Panc1 (cell line): ENCODE measurements around the gene PIGL. TPM values are rescaled to one million over a fixed set of nuclear protein-coding genes. Genes with fewer than 3 reads are reported as not detected.
"Not testable (repeated sequence)": the region's sequence is repeated elsewhere in the genome, so short reads cannot be mapped to it uniquely, and the experiment has no call there.

Experiments used
- ATAC-seq: fragments of 200-7000 bp; cut with Tn5 transposase; 2 replicates; pipeline ENCODE4 v1.9.1; 2020; ENCODE audit warnings: mild to moderate bottlenecking, moderate library complexity
- BruUV-seq: library from RNA; stranded (reverse); fragments of 400-500 nt; replicated peaks from 2 replicates; lab custom pipeline; 2021; lab: Mats Ljungman, UMichigan
- CTCF ChIA-PET: fragments of 300-600 bp; sonication (Branson Sonifier 250); formaldehyde crosslinking; loops from one replicate; lab custom pipeline; 2022; ENCODE audit warnings: antibody characterized with exemption; lab: Charles Lee
- POLR2A ChIA-PET: fragments of 300-600 bp; sonication (Branson Sonifier 250); formaldehyde crosslinking; loops from one replicate; lab custom pipeline; 2022; ENCODE audit warnings: antibody characterized with exemption; lab: Charles Lee
- DNase-seq: peaks from one replicate; pipeline ENCODE4 v3.0.0-alpha.2; 2010; ENCODE audit warnings: low read depth, low spot score
- H3K27ac ChIP-seq: 2 replicates; pipeline ENCODE4 v1.5.1; 2011; ENCODE audit warnings: mild to moderate bottlenecking, low read length, inconsistent platforms
- H3K27me3 ChIP-seq: fragments of 200-500 bp; sonication (Bioruptor generic); 2 replicates; pipeline ENCODE4 v1.6.0; 2014; ENCODE audit warnings: low read length, inconsistent platforms; ENCODE audit not compliant: control insufficient read depth, insufficient read depth
- H3K36me3 ChIP-seq: fragments of 200-500 bp; sonication (Bioruptor generic); 2 replicates; pipeline ENCODE4 v1.5.1; 2014; ENCODE audit warnings: inconsistent platforms, mild to moderate bottlenecking, low read length, moderate library complexity; ENCODE audit not compliant: control insufficient read depth, insufficient read depth
- H3K4me1 ChIP-seq: 2 replicates; pipeline ENCODE4 v1.5.1; 2011; ENCODE audit warnings: inconsistent platforms, mild to moderate bottlenecking, low read length, moderate library complexity; ENCODE audit not compliant: control insufficient read depth, insufficient read depth
- H3K4me3 ChIP-seq, 2 experiments: 2 replicates each; pipeline ENCODE4 v1.5.1; 2011 to 2012; ENCODE audit warnings: low read depth in 2 of 2, low read length in 2 of 2, mild to moderate bottlenecking in 2 of 2, inconsistent platforms in 1 of 2, moderate library complexity in 1 of 2
- H3K9me3 ChIP-seq: fragments of 200-500 bp; sonication (Bioruptor generic); 2 replicates; pipeline ENCODE4 v1.5.1; 2014; ENCODE audit warnings: low read depth, mild to moderate bottlenecking, inconsistent platforms, low read length, moderate library complexity; ENCODE audit not compliant: control insufficient read depth, insufficient read depth
- POLR2AphosphoS5 ChIP-seq: IDR thresholded peaks from 2 replicates; pipeline ENCODE4 v1.6.1; 2012; ENCODE audit warnings: mild to moderate bottlenecking, low read depth, low read length, moderate library complexity
- SIN3A ChIP-seq: IDR thresholded peaks from 2 replicates; pipeline ENCODE4 v1.6.1; 2012; ENCODE audit warnings: low read depth, mild to moderate bottlenecking, low read length, moderate library complexity, borderline replicate concordance; ENCODE audit not compliant: insufficient read depth
- TCF7L2 ChIP-seq: IDR thresholded peaks from 2 replicates; pipeline ENCODE4 v1.6.1; 2011; ENCODE audit warnings: mild to moderate bottlenecking, low read depth, low read length, inconsistent platforms
- in situ Hi-C: cut with HindIII; loops from 2 replicates; pipeline ENCODE4 v1.10.0; 2016; ENCODE audit warnings: low sequenced_read_pairs, low pct_unique_long_range_greater_than_20kb
- intact Hi-C: fragments of 100-400 bp; cut with micrococcal nuclease; formaldehyde crosslinking; loops from one replicate; pipeline ENCODE4 v1.10.0; 2022; ENCODE audit not compliant: unreplicated experiment
- total RNA-seq: library from RNA; stranded (reverse); gene quantifications from one replicate; pipeline ENCODE4 v1.2.1, GENCODE V29; 2021; ENCODE audit not compliant: unreplicated experiment
- TF ChIP-seq, protein P1 (sequence below): fragments of 450-650 bp; IDR thresholded peaks from 2 replicates; pipeline ENCODE4 v1.5.1; 2017; ENCODE audit warnings: mild to moderate bottlenecking
- TF ChIP-seq, protein P2 (sequence below), 2 experiments: IDR thresholded peaks; 2 replicates each; pipeline ENCODE4 v1.6.1; 2011 to 2012; ENCODE audit warnings: low read depth in 2 of 2, control low read depth in 1 of 2, low read length in 1 of 2, mild to moderate bottlenecking in 1 of 2, moderate library complexity in 1 of 2; ENCODE audit not compliant: insufficient read depth in 1 of 2

PIGL gene
- total RNA-seq, 1 experiment from 2014 or later = 14.8 TPM

- DNase-seq (peak; percentile 32), ATAC-seq (peak; percentile 91)
- no peak for TF ChIP-seq TCF7L2
- TF ChIP-seq, protein P1, sequence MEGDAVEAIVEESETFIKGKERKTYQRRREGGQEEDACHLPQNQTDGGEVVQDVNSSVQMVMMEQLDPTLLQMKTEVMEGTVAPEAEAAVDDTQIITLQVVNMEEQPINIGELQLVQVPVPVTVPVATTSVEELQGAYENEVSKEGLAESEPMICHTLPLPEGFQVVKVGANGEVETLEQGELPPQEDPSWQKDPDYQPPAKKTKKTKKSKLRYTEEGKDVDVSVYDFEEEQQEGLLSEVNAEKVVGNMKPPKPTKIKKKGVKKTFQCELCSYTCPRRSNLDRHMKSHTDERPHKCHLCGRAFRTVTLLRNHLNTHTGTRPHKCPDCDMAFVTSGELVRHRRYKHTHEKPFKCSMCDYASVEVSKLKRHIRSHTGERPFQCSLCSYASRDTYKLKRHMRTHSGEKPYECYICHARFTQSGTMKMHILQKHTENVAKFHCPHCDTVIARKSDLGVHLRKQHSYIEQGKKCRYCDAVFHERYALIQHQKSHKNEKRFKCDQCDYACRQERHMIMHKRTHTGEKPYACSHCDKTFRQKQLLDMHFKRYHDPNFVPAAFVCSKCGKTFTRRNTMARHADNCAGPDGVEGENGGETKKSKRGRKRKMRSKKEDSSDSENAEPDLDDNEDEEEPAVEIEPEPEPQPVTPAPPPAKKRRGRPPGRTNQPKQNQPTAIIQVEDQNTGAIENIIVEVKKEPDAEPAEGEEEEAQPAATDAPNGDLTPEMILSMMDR = peak; percentile 81
- intact Hi-C loops = no loop called here
- Histone ChIP-seq H3K27me3 (no peaks in the 10 kb centered on the region), H3K9me3 (no peaks in the 10 kb centered on the region), H3K36me3 (no peaks in the 10 kb centered on the region), H3K4me1 (no peaks in the 10 kb centered on the region), H3K4me3 (no peak overlapping the region), H3K27ac (no peak overlapping the region)
- ChIA-PET POLR2A (interaction anchor here (0.6 kb wide), 1 partner anchor 49 kb away, joined by 4 read pairs; no protein-coding TSS in a partner anchor), CTCF (interaction anchor here (0.7 kb wide), 1 partner anchor 30 kb away, joined by 8 read pairs; no protein-coding TSS in a partner anchor)
- no TSS peak for BruUV-seq
- in situ Hi-C loops = no loop called here
Measured at GRCh38 chr17:16304830-16305229, 87.8 kb downstream of the PIGL start.

- no peak overlapping the region for H3K4me3 ChIP-seq
- POLR2A ChIA-PET = no interaction called here
- ATAC-seq (no peak), DNase-seq (no peak)
- CTCF ChIA-PET = interaction anchor here (0.6 kb wide), 1 partner anchor 109 kb away, joined by 7 read pairs; no protein-coding TSS in a partner anchor
- no peaks in the 10 kb centered on the region for H3K9me3 ChIP-seq
- H3K27me3 ChIP-seq = no peaks in the 10 kb centered on the region
- no peak overlapping the region for H3K27ac ChIP-seq
- no peak for TF ChIP-seq SIN3A
- no peak for TF ChIP-seq POLR2AphosphoS5
- TF ChIP-seq TCF7L2 = no peak
- TF ChIP-seq, protein P2, sequence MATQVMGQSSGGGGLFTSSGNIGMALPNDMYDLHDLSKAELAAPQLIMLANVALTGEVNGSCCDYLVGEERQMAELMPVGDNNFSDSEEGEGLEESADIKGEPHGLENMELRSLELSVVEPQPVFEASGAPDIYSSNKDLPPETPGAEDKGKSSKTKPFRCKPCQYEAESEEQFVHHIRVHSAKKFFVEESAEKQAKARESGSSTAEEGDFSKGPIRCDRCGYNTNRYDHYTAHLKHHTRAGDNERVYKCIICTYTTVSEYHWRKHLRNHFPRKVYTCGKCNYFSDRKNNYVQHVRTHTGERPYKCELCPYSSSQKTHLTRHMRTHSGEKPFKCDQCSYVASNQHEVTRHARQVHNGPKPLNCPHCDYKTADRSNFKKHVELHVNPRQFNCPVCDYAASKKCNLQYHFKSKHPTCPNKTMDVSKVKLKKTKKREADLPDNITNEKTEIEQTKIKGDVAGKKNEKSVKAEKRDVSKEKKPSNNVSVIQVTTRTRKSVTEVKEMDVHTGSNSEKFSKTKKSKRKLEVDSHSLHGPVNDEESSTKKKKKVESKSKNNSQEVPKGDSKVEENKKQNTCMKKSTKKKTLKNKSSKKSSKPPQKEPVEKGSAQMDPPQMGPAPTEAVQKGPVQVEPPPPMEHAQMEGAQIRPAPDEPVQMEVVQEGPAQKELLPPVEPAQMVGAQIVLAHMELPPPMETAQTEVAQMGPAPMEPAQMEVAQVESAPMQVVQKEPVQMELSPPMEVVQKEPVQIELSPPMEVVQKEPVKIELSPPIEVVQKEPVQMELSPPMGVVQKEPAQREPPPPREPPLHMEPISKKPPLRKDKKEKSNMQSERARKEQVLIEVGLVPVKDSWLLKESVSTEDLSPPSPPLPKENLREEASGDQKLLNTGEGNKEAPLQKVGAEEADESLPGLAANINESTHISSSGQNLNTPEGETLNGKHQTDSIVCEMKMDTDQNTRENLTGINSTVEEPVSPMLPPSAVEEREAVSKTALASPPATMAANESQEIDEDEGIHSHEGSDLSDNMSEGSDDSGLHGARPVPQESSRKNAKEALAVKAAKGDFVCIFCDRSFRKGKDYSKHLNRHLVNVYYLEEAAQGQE (IDR thresholded peaks at IDR 0.05; ENCODE audit: insufficient read depth in 1 of 2, low read depth in 2 of 2, low read length in 1 of 2) = no peak
- TF ChIP-seq, protein P1 = no peak
- intact Hi-C loops (no loop called here), in situ Hi-C loops (no loop called here)
- no TSS peak for BruUV-seq
- H3K4me1 ChIP-seq = no peaks in the 10 kb centered on the region
- no peaks in the 10 kb centered on the region for H3K36me3 ChIP-seq
Measured at GRCh38 chr17:16306211-16306610, 89.2 kb downstream of the PIGL start.

- in situ Hi-C loops, H3K27ac ChIP-seq, DNase-seq, H3K4me1 ChIP-seq, H3K27me3 ChIP-seq, intact Hi-C loops, H3K4me3 ChIP-seq, POLR2A ChIA-PET, BruUV-seq, ATAC-seq, H3K9me3 ChIP-seq, H3K36me3 ChIP-seq, CTCF ChIA-PET: not testable (repeated sequence)
Measured at GRCh38 chr17:16312061-16312460, 95.1 kb downstream of the PIGL start.
